Nephron (organoid): ENCODE measurements around the gene TMEM26.
A peak's percentile ranks its signal among the peaks of the same experiment; 100 is the strongest.

Experiments
- H3K27ac Mint-ChIP-seq, 3 experiments: 2 replicates each; pipeline ENCODE4 v1.8.0; 2020; ENCODE audit warnings: mixed read lengths in 3 of 3, mild to moderate bottlenecking in 2 of 3, moderate library complexity in 1 of 3
- H3K27me3 Mint-ChIP-seq: 2 replicates; pipeline ENCODE4 v1.8.0; 2021; ENCODE audit warnings: low read depth, mild to moderate bottlenecking, moderate library complexity, mixed read lengths
- H3K36me3 Mint-ChIP-seq: 2 replicates; pipeline ENCODE4 v1.8.0; 2020; ENCODE audit warnings: low read depth, mixed read lengths
- H3K4me1 Mint-ChIP-seq: 2 replicates; pipeline ENCODE4 v1.8.0; 2020; ENCODE audit warnings: mixed read lengths
- H3K4me3 Mint-ChIP-seq, 3 experiments: 2 replicates each; pipeline ENCODE4 v1.8.0; 2020; ENCODE audit warnings: mild to moderate bottlenecking in 3 of 3, mixed read lengths in 3 of 3, moderate library complexity in 2 of 3
- H3K9me3 Mint-ChIP-seq: 2 replicates; pipeline ENCODE4 v1.8.0; 2020; ENCODE audit warnings: mixed read lengths
- TF ChIP-seq, protein P1 (sequence below), 3 experiments: fragments of 200-600 bp; sonication (generic); IDR thresholded peaks; one replicate each; pipeline ENCODE4 v1.5.0; 2021; ENCODE audit warnings: antibody characterized with exemption in 3 of 3; ENCODE audit not compliant: unreplicated experiment in 3 of 3

The TMEM26 gene

GRCh38 chr10:61452655-61453641, at the start of gene TMEM26:
TSS of gene TMEM26 (minus strand) at chr10:61453381. CDS start at chr10:61453081, 300 bp downstream.
- no peaks in the 10 kb centered on the region for H3K9me3 Mint-ChIP-seq
- H3K27ac Mint-ChIP-seq = peak within 1 kb of the TSS; percentile 95 to 97 (median 96)
- peaks cover 55% of the 10 kb centered on the region for H3K27me3 Mint-ChIP-seq
- H3K4me3 Mint-ChIP-seq = peak within 1 kb of the TSS; percentile 93 to 96 (median 95)
- peaks cover 65% of the 10 kb centered on the region for H3K4me1 Mint-ChIP-seq
- H3K36me3 Mint-ChIP-seq = no peaks in the 10 kb centered on the region
- TF ChIP-seq, protein P1, sequence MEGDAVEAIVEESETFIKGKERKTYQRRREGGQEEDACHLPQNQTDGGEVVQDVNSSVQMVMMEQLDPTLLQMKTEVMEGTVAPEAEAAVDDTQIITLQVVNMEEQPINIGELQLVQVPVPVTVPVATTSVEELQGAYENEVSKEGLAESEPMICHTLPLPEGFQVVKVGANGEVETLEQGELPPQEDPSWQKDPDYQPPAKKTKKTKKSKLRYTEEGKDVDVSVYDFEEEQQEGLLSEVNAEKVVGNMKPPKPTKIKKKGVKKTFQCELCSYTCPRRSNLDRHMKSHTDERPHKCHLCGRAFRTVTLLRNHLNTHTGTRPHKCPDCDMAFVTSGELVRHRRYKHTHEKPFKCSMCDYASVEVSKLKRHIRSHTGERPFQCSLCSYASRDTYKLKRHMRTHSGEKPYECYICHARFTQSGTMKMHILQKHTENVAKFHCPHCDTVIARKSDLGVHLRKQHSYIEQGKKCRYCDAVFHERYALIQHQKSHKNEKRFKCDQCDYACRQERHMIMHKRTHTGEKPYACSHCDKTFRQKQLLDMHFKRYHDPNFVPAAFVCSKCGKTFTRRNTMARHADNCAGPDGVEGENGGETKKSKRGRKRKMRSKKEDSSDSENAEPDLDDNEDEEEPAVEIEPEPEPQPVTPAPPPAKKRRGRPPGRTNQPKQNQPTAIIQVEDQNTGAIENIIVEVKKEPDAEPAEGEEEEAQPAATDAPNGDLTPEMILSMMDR (IDR thresholded peaks at IDR 0.05; ENCODE audit: unreplicated experiment in 3 of 3) = no peak

DNA sequence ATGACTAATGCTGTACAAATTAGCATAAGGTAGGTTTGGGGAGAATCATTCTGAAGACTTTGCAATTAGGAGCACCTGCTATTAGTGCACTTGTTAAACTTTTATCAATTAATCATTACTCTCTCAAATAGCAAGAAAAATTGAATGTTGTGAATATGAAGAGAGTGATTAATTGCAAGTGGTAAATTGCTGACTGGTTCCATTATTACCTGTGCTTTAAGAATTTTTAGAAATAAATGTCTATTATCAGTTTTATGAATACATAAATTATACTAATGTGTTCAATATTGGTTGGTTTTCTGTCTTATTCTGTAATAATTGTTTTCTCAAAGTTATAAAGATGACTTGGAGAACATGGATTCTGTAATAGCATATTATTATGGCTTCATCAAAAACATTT, 47.3 kb upstream of the TMEM26 start:
- H3K4me3 Mint-ChIP-seq = no peak overlapping the region
- H3K4me1 Mint-ChIP-seq = no peaks in the 10 kb centered on the region
- H3K27me3 Mint-ChIP-seq = no peaks in the 10 kb centered on the region
- no peaks in the 10 kb centered on the region for H3K36me3 Mint-ChIP-seq
- TF ChIP-seq, protein P1 (IDR thresholded peaks at IDR 0.05; ENCODE audit: unreplicated experiment in 3 of 3) = no peak
- no peak overlapping the region for H3K27ac Mint-ChIP-seq
- H3K9me3 Mint-ChIP-seq = no peaks in the 10 kb centered on the region

- no peak overlapping the region for H3K27ac Mint-ChIP-seq
- H3K4me3 Mint-ChIP-seq = no peak overlapping the region
- H3K9me3 Mint-ChIP-seq = peaks cover 5% of the 10 kb centered on the region
- no peaks in the 10 kb centered on the region for H3K4me1 Mint-ChIP-seq
- TF ChIP-seq, protein P1 (IDR thresholded peaks at IDR 0.05; ENCODE audit: unreplicated experiment in 3 of 3) = no peak
- no peaks in the 10 kb centered on the region for H3K27me3 Mint-ChIP-seq
- H3K36me3 Mint-ChIP-seq = no peaks in the 10 kb centered on the region
Measured at GRCh38 chr10:61492364-61492995, 39.3 kb upstream of the TMEM26 start.

DNA sequence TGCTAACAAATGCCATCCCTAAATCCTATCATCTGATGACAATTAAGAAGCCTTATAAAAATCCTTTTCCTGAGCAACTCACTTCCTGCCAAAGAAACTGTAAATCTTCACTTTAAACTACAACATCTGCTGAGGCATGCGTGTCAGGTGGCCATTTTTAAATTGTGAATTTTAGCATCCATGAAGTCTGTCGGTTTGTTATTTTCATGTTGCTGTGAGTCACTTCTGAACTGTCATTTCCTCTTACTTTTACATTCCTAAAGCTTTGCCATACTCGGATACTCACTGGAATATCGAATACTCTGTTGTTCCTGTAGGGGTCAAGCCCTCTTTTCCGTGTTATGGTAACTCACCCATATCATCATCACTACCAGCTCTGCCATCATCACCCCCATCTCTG, 34.3 kb upstream of the TMEM26 start:
- Mint-ChIP-seq H3K4me1 (no peaks in the 10 kb centered on the region), H3K36me3 (no peaks in the 10 kb centered on the region), H3K9me3 (peaks cover under 1% of the 10 kb centered on the region), H3K4me3 (no peak overlapping the region), H3K27ac (no peak overlapping the region), H3K27me3 (no peaks in the 10 kb centered on the region)
- TF ChIP-seq, protein P1 (IDR thresholded peaks at IDR 0.05; ENCODE audit: unreplicated experiment in 3 of 3) = no peak

GRCh38 chr10:61486738-61487396, 33.7 kb upstream of the TMEM26 start:
- Mint-ChIP-seq H3K4me3 (no peak overlapping the region), H3K27me3 (no peaks in the 10 kb centered on the region), H3K9me3 (no peaks in the 10 kb centered on the region), H3K27ac (no peak overlapping the region), H3K36me3 (no peaks in the 10 kb centered on the region), H3K4me1 (no peaks in the 10 kb centered on the region)
- TF ChIP-seq, protein P1 (IDR thresholded peaks at IDR 0.05; ENCODE audit: unreplicated experiment in 3 of 3) = no peak
